ENCODE data around the gene CHPF.

Gene CHPF

GRCh38 chr2:219543596-219544358, at the start of gene CHPF, which contains the start of gene TMEM198:
TSS of gene CHPF (minus strand) at chr2:219543809. CDS start at chr2:219543538, 271 bp downstream.
TSS of gene TMEM198 (plus strand) at chr2:219544028. CDS start at chr2:219544728, 700 bp downstream.
- peak; percentile 80 to 99 (median 96) for DNase-seq

- DNase-seq = no peak
Measured at GRCh38 chr2:219593154-219593553, 49.5 kb upstream of the CHPF start.

- DNase-seq = no peak
Measured at GRCh38 chr2:219592736-219593135, 49.1 kb upstream of the CHPF start.

- no peak for DNase-seq
Measured at GRCh38 chr2:219591091-219591490, 47.5 kb upstream of the CHPF start.

GRCh38 chr2:219581346-219581745, 37.7 kb upstream of the CHPF start:
- no peak for DNase-seq

GRCh38 chr2:219578811-219579613, 35.4 kb upstream of the CHPF start:
- DNase-seq = no peak

GRCh38 chr2:219576505-219577388, 33.1 kb upstream of the CHPF start:
- DNase-seq = peak in 3 of 14 donors; percentile 4 to 8 (median 7)

GRCh38 chr2:219575566-219576504, 32.2 kb upstream of the CHPF start:
- no peak for DNase-seq

- DNase-seq = no peak
Measured at GRCh38 chr2:219574484-219575311, 31.1 kb upstream of the CHPF start.

GRCh38 chr2:219573166-219573565, 29.6 kb upstream of the CHPF start:
- no peak for DNase-seq

GRCh38 chr2:219572237-219573001, 28.8 kb upstream of the CHPF start, which contains the start of gene INHA:
TSS of gene INHA (plus strand) at chr2:219572310. CDS start at chr2:219572375, 65 bp downstream.
- DNase-seq = no peak

GRCh38 chr2:219571311-219572236, 28.0 kb upstream of the CHPF start, which contains the start of gene OBSL1:
TSS of gene OBSL1 (minus strand) at chr2:219571539. CDS start at chr2:219571232, 307 bp downstream.
- peak in 10 of 14 donors; percentile 4 to 64 (median 24) for DNase-seq

GRCh38 chr2:219570924-219571310, 27.3 kb upstream of the CHPF start:
- peak in 2 of 14 donors; percentile 32 to 46 for DNase-seq

GRCh38 chr2:219570194-219570923, 26.8 kb upstream of the CHPF start:
- DNase-seq = peak in 2 of 14 donors; percentile 46 to 59

GRCh38 chr2:219569635-219570034, 26.0 kb upstream of the CHPF start:
- no peak for DNase-seq

- DNase-seq = no peak
Measured at GRCh38 chr2:219569041-219569440, 25.4 kb upstream of the CHPF start.

GRCh38 chr2:219567791-219568361, 24.3 kb upstream of the CHPF start:
- DNase-seq = no peak
